K562 (cell line): Measurements from ENCODE around the gene ENDOG. TPM values are rescaled to one million over a fixed set of nuclear protein-coding genes. Genes with fewer than 3 reads are reported as not detected.

Experiments
- AFF4 ChIP-seq: sonication (generic); formaldehyde crosslinking; IDR thresholded peaks from 2 replicates; pipeline ENCODE4 v1.8.0; 2023; ENCODE audit warnings: mild to moderate bottlenecking, missing genetic modification reagents
- CAMTA2 ChIP-seq: fragments of 250-450 bp; sonication (Bioruptor Pico); conservative IDR thresholded peaks from 2 replicates; pipeline ENCODE4 v1.5.1; 2022
- CHD4 ChIP-seq: fragments of 200-600 bp; sonication (generic); IDR thresholded peaks from 3 replicates; pipeline ENCODE4 v1.6.1; 2012; ENCODE audit warnings: low read depth, mild to moderate bottlenecking, mixed read lengths, low read length, inconsistent platforms; ENCODE audit not compliant: insufficient read depth, insufficient replicate concordance, poor library complexity, severe bottlenecking
- CREM ChIP-seq: IDR thresholded peaks from 2 replicates; pipeline ENCODE4 v1.6.1; 2014; ENCODE audit warnings: antibody characterized with exemption, low read depth
- E2F8 ChIP-seq: fragments of 450-650 bp; IDR thresholded peaks from 2 replicates; pipeline ENCODE4 v1.7.1; 2018; ENCODE audit warnings: mild to moderate bottlenecking, low read depth; ENCODE audit not compliant: partially characterized antibody
- ETV1 ChIP-seq: fragments of 450-650 bp; conservative IDR thresholded peaks from 2 replicates; pipeline ENCODE4 v1.6.1; 2016; ENCODE audit warnings: missing genetic modification characterization, control low read depth, low read depth, missing compliant biosample characterization
- GTF2E2 ChIP-seq: fragments of 200-800 bp; sonication (Bioruptor generic); IDR thresholded peaks from 2 replicates; pipeline ENCODE4 v1.6.1; 2016; ENCODE audit warnings: missing genetic modification characterization, missing compliant biosample characterization
- KDM4B ChIP-seq, 2 experiments: fragments of 450-650 bp in 1 of 2; sonication (generic) in 1 of 2; IDR thresholded peaks; 2 replicates each; pipeline ENCODE4 v1.6.1; 2016 to 2017; ENCODE audit warnings: borderline replicate concordance in 2 of 2, antibody characterized with exemption in 1 of 2, low read depth in 1 of 2, mild to moderate bottlenecking in 1 of 2
- MCM5 ChIP-seq: fragments of 450-650 bp; IDR thresholded peaks from 2 replicates; pipeline ENCODE4 v1.6.1; 2016; ENCODE audit warnings: low read depth
- NUFIP1 ChIP-seq: fragments of 450-650 bp; IDR thresholded peaks from 2 replicates; pipeline ENCODE4 v1.6.1; 2018; ENCODE audit not compliant: partially characterized antibody
- POLR2AphosphoS2 ChIP-seq: IDR thresholded peaks from 2 replicates; pipeline ENCODE4 v1.6.1; 2012; ENCODE audit warnings: low read length, improper control_type of control experiment
- RBM17 ChIP-seq: fragments of 200-400 bp; formaldehyde crosslinking; IDR thresholded peaks from 2 replicates; pipeline ENCODE4 v1.6.1; 2017; ENCODE audit warnings: low read depth, mild to moderate bottlenecking, low read length, borderline replicate concordance
- TFAP4 ChIP-seq: sonication (generic); formaldehyde crosslinking; IDR thresholded peaks from 2 replicates; pipeline ENCODE4 v1.8.0; 2022; ENCODE audit warnings: missing genetic modification reagents, mild to moderate bottlenecking, moderate library complexity, borderline replicate concordance
- USF1 ChIP-seq: sonication (generic); formaldehyde crosslinking; IDR thresholded peaks from 2 replicates; pipeline ENCODE4 v1.9.0; 2022; ENCODE audit warnings: mild to moderate bottlenecking, missing genetic modification reagents
- XRCC5 ChIP-seq: fragments of 200-400 bp; formaldehyde crosslinking; IDR thresholded peaks from 2 replicates; pipeline ENCODE4 v1.6.1; 2017; ENCODE audit warnings: low read depth, mild to moderate bottlenecking, low read length
- ZBTB7A ChIP-seq: IDR thresholded peaks from 2 replicates; pipeline ENCODE4 v1.6.1; 2011; ENCODE audit warnings: low read depth, mild to moderate bottlenecking, low read length, moderate library complexity, borderline replicate concordance; ENCODE audit not compliant: control insufficient read depth
- ZC3H8 ChIP-seq: fragments of 450-650 bp; IDR thresholded peaks from 2 replicates; pipeline ENCODE4 v1.6.1; 2017
- ZNF431 ChIP-seq: sonication (generic); formaldehyde crosslinking; IDR thresholded peaks from 2 replicates; pipeline ENCODE4 v1.8.0; 2022; ENCODE audit warnings: mild to moderate bottlenecking, missing genetic modification reagents
- ZNF830 ChIP-seq: fragments of 250-450 bp; sonication (Bioruptor Pico); IDR thresholded peaks from 2 replicates; pipeline ENCODE4 v1.5.0; 2021; ENCODE audit warnings: mild to moderate bottlenecking
- polyA plus RNA-seq, 8 experiments: library from polyadenylated mRNA; depleted of rRNA in 4 of 8; stranded (reverse) in 5 of 8; unstranded in 3 of 8; fragments of >200 nt; fragmentation: Nextera tagmentation in 2 of 8; fragmentation: Illumina TruSeq in 1 of 8; extraction: Ambion mirVana in 2 of 8; extraction: Trizol in 1 of 8; gene quantifications; 2 replicates each; pipeline versions ENCODE4 v1.2.1 to v1.2.3, GENCODE V29; 2011 to 2014; ENCODE audit warnings: inconsistent platforms in 1 of 8, missing spikeins in 1 of 8
- total RNA-seq, 7 experiments: library from RNA; depleted of rRNA in 6 of 7; stranded (reverse); fragments of >200 nt in 6 of 7; fragmentation: Illumina TruSeq in 2 of 7; extraction: Trizol in 2 of 7; gene quantifications; 2 replicates each; pipeline versions ENCODE4 v1.2.1 to v1.2.3, GENCODE V29; 2011 to 2021; ENCODE audit warnings: low replicate concordance in 1 of 7

The ENDOG gene
- total and polyA plus RNA-seq, 9 of the 15 experiments (the other 6 are each of a cell fraction or from before 2014, with no cell fraction given) = 1.2 to 91.0 (median 25.5) TPM

GRCh38 chr9:128829477-128830251, 11.4 kb downstream of the ENDOG start, which contains the start of gene SPOUT1 (continued):
- TF ChIP-seq RBM17 = no peak
- TF ChIP-seq GTF2E2 (tag) = peak; percentile 84; the same call in 1 of the 2 replicates
- peak; percentile 73 for TF ChIP-seq CREM
- TF ChIP-seq ZNF830 (CRISPR knock-in tag) = no peak
- TF ChIP-seq CHD4 = no peak
- TF ChIP-seq E2F8 = peak; percentile 18
- TF ChIP-seq MCM5 = no peak
- TF ChIP-seq POLR2AphosphoS2 = 0 out of 2 replicates have a peak, but pooled peaks have one; percentile 42
- TF ChIP-seq TFAP4 = peak; percentile 72
- peak; percentile 64 for TF ChIP-seq USF1 (CRISPR knock-in tag)
- peak; percentile 18; the same call in 1 of the 2 replicates for TF ChIP-seq XRCC5
- TF ChIP-seq AFF4 (CRISPR knock-in tag) = 0 out of 2 replicates have a peak, but pooled peaks have one; percentile 44
- peak; percentile 22; the same call in 1 of the 2 replicates for TF ChIP-seq ZBTB7A
- TF ChIP-seq ZNF431 (CRISPR knock-in tag) = no peak
- peak in 1 of 2 experiments; percentile 76; a peak in 1 of 4 replicates for TF ChIP-seq KDM4B (IDR thresholded peaks at IDR 0.05; ENCODE audit: borderline replicate concordance in 2 of 2, low read depth in 1 of 2)
- no peak for TF ChIP-seq ZC3H8
- TF ChIP-seq ETV1 = peak; percentile 76
- peak; percentile 72; the same call in 1 of the 2 replicates for TF ChIP-seq CAMTA2
- no peak for TF ChIP-seq NUFIP1
